Hepatocyte (in vitro differentiated cells): ENCODE results near the gene BST1. TPM values are rescaled to one million over a fixed set of nuclear protein-coding genes. Genes with fewer than 3 reads are reported as not detected.

Source experiments
- DNase-seq: peaks from one replicate; pipeline ENCODE4 v3.0.0-alpha.2; 2016; ENCODE audit warnings: low spot score
- H2AFZ ChIP-seq: fragments of 200-600 bp; sonication (generic); 2 replicates; pipeline ENCODE4 v1.6.0; 2016; ENCODE audit warnings: antibody characterized with exemption, mild to moderate bottlenecking
- H3K27ac ChIP-seq: fragments of 200-600 bp; sonication (generic); 2 replicates; pipeline ENCODE4 v1.5.1; 2016; ENCODE audit warnings: mild to moderate bottlenecking
- H3K27me3 ChIP-seq: fragments of 200-600 bp; sonication (generic); 2 replicates; pipeline ENCODE4 v1.6.1; 2016
- H3K36me3 ChIP-seq: fragments of 200-600 bp; sonication (generic); replicated peaks from 2 replicates; pipeline ENCODE4 v1.5.1; 2016; ENCODE audit warnings: low read depth; ENCODE audit not compliant: insufficient read depth
- H3K4me1 ChIP-seq: fragments of 200-600 bp; sonication (generic); 2 replicates; pipeline ENCODE4 v1.5.1; 2016; ENCODE audit warnings: mild to moderate bottlenecking, moderate library complexity; ENCODE audit not compliant: insufficient read depth
- H3K4me2 ChIP-seq: fragments of 200-600 bp; sonication (generic); 2 replicates; pipeline ENCODE4 v1.6.0; 2016
- H3K4me3 ChIP-seq: fragments of 200-600 bp; sonication (generic); 2 replicates; pipeline ENCODE4 v1.5.1; 2016; ENCODE audit warnings: mild to moderate bottlenecking
- H3K79me2 ChIP-seq: fragments of 200-600 bp; sonication (generic); 2 replicates; pipeline ENCODE4 v1.6.0; 2017; ENCODE audit warnings: mild to moderate bottlenecking
- H3K9me2 ChIP-seq: fragments of 200-600 bp; sonication (generic); replicated peaks from 2 replicates; pipeline ENCODE4 v1.6.0; 2017; ENCODE audit warnings: mild to moderate bottlenecking; ENCODE audit not compliant: insufficient read depth
- H3K9me3 ChIP-seq: fragments of 200-600 bp; sonication (generic); 2 replicates; pipeline ENCODE4 v1.5.1; 2016; ENCODE audit warnings: low read depth, mild to moderate bottlenecking
- H4K20me1 ChIP-seq: fragments of 200-600 bp; sonication (generic); 2 replicates; pipeline ENCODE4 v1.6.0; 2016; ENCODE audit warnings: mild to moderate bottlenecking; ENCODE audit not compliant: insufficient read depth, poor library complexity, severe bottlenecking
- CTCF ChIP-seq: fragments of 200-600 bp; sonication (generic); IDR thresholded peaks from 2 replicates; pipeline ENCODE4 v1.5.1; 2016; ENCODE audit warnings: antibody characterized with exemption, mild to moderate bottlenecking; ENCODE audit not compliant: poor library complexity
- EZH2 ChIP-seq: fragments of 200-600 bp; sonication (generic); IDR thresholded peaks from 2 replicates; pipeline ENCODE4 v1.6.1; 2016; ENCODE audit warnings: antibody characterized with exemption, mild to moderate bottlenecking, borderline replicate concordance
- EZH2phosphoT487 ChIP-seq: fragments of 200-600 bp; sonication (generic); IDR thresholded peaks from one replicate; pipeline ENCODE4 v1.6.1; 2018; ENCODE audit warnings: antibody characterized with exemption, mild to moderate bottlenecking, low read depth, moderate library complexity; ENCODE audit not compliant: unreplicated experiment, severe bottlenecking
- WGBS: methylation state at CpG from one replicate; pipeline ENCODE4 v1.1.6; 2016; ENCODE audit warnings: low lambda C conversion rate; ENCODE audit errors: missing lambda C conversion rate; 5-methylcytosine and 5-hydroxymethylcytosine counted together
- polyA plus RNA-seq: library from polyadenylated mRNA; unstranded; fragments of >200 nt; fragmentation: Nextera tagmentation; extraction: Ambion mirVana; gene quantifications from 2 replicates; pipeline ENCODE4 v1.2.1, GENCODE V29; 2016
- total RNA-seq: library from RNA; depleted of rRNA; stranded (reverse); fragments of >200 nt; gene quantifications from 2 replicates; pipeline ENCODE4 v1.2.3, GENCODE V29; 2014

The BST1 gene, protein sequence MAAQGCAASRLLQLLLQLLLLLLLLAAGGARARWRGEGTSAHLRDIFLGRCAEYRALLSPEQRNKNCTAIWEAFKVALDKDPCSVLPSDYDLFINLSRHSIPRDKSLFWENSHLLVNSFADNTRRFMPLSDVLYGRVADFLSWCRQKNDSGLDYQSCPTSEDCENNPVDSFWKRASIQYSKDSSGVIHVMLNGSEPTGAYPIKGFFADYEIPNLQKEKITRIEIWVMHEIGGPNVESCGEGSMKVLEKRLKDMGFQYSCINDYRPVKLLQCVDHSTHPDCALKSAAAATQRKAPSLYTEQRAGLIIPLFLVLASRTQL
- total RNA-seq, result 3.5 and 4.1 TPM in 2 replicates
- polyA plus RNA-seq, result 2.4 and 3.7 TPM in 2 replicates

GRCh38 chr4:15702941-15703403, at the start of gene BST1:
Gene BST1, plus strand, starts transcription at chr4:15703065. Its CDS starts 80 bp downstream, at chr4:15703145.
- Histone ChIP-seq H3K79me2 (no peaks in the 10 kb centered on the region), H4K20me1 (no peaks in the 10 kb centered on the region), H2AFZ (peak within 1 kb of the TSS; percentile 45), H3K4me2 (peak within 1 kb of the TSS; percentile 69), H3K9me2 (no peaks in the 10 kb centered on the region), H3K4me3 (peak within 1 kb of the TSS; percentile 3), H3K27ac (no peak within 1 kb of the TSS), H3K4me1 (peaks cover 10% of the 10 kb centered on the region), H3K27me3 (no peaks in the 10 kb centered on the region), H3K9me3 (no peaks in the 10 kb centered on the region), H3K36me3 (no peaks in the 10 kb centered on the region)
- DNase-seq, result peak; percentile 48
- no peak for TF ChIP-seq EZH2phosphoT487
- no peak for TF ChIP-seq CTCF
- no peak for TF ChIP-seq EZH2
- WGBS, result 61% methylated on average over 41 of the region's 43 CpGs

DNA sequence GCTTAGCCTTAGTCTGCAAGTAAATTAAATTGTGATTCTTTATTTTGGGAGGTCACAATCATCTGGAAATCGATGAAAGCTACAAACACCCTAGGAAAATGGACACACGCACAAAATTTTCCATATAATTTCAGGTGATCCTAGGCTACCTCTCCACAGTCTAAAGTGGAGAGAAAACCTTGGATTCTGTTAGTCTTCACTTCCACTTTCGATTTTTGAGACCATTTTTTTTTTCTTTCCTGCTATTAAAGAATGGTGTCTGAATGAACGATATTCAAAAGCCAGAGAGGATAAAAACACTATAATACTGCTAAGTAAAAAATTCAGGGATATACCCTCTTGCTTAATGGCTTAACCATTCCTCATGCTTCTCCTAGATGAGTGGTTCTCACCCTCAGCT, 49.4 kb upstream of the BST1 start:
- no peak for TF ChIP-seq EZH2
- no peak for TF ChIP-seq EZH2phosphoT487
- no peak for TF ChIP-seq CTCF
- DNase-seq, result no peak
- Histone ChIP-seq H3K79me2 (peaks cover 62% of the 10 kb centered on the region), H3K9me2 (no peaks in the 10 kb centered on the region), H2AFZ (no peak overlapping the region), H3K4me3 (peak overlapping the region; percentile 96), H3K4me2 (peak overlapping the region; percentile 86), H4K20me1 (peaks cover 32% of the 10 kb centered on the region), H3K9me3 (no peaks in the 10 kb centered on the region), H3K27ac (peak overlapping the region; percentile 100), H3K27me3 (no peaks in the 10 kb centered on the region), H3K36me3 (no peaks in the 10 kb centered on the region), H3K4me1 (peaks cover 36% of the 10 kb centered on the region)
- 75% methylated on average over 4 of the region's 4 CpGs for WGBS

DNA sequence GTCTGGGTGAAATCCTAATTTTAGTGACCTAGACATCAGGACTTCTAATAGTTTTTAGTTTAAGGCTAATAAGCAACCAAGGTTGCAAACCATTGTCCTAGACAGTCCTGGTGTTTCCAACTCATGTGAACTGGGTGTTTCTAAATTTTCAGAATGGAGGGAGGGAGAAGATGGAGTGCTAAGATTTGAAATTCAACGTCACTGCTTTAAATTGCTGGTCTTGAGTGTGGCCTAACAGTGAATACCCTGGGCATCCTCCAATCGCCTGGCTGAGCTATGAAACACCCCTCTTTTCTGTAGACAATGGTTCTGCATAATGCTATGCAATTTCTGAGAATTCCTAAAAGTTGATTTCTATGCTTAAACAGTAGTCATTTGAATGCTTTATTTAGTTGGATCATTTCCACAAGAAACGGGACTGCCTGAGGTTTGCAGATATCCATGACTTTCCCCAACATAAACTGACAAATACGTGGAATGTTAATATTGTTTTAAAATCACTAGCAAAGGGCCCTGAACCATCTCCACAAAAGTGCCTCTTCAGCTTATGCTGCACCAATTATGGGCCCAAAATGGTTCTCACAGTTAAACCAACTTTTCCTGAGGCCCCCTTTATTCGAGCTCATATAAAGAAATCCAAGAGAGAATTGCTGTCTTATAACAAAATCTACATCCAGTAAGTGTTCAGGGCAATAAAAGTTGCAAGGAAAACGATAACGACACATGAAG, 48.8 kb upstream of the BST1 start:
- H3K4me1 ChIP-seq, result peaks cover 36% of the 10 kb centered on the region
- H3K36me3 ChIP-seq, result no peaks in the 10 kb centered on the region
- DNase-seq, result peak; percentile 21
- peak overlapping the region; percentile 86 for H3K4me2 ChIP-seq
- H3K9me2 ChIP-seq, result no peaks in the 10 kb centered on the region
- no peaks in the 10 kb centered on the region for H3K27me3 ChIP-seq
- peaks cover 26% of the 10 kb centered on the region for H4K20me1 ChIP-seq
- peak overlapping the region; percentile 96 for H3K4me3 ChIP-seq
- no peak for TF ChIP-seq CTCF
- TF ChIP-seq EZH2, result no peak
- no peak for TF ChIP-seq EZH2phosphoT487
- H3K79me2 ChIP-seq, result peaks cover 56% of the 10 kb centered on the region
- no peaks in the 10 kb centered on the region for H3K9me3 ChIP-seq
- WGBS, result 4% methylated on average over 7 of the region's 7 CpGs
- H2AFZ ChIP-seq, result peak overlapping the region; percentile 53
- peak overlapping the region; percentile 100 for H3K27ac ChIP-seq
